Ishikawa (cell line): ENCODE data around the gene PTPN2.

Experiments used
- CEBPB ChIP-seq: IDR thresholded peaks from 2 replicates; pipeline ENCODE4 v1.6.1; 2012
- EGR1 ChIP-seq: IDR thresholded peaks from 2 replicates; pipeline ENCODE4 v1.6.1; 2012
- RAD21 ChIP-seq: IDR thresholded peaks from 2 replicates; pipeline ENCODE4 v1.6.1; 2012; ENCODE audit warnings: low read depth
- TAF1 ChIP-seq: IDR thresholded peaks from 2 replicates; pipeline ENCODE4 v1.6.1; 2012; ENCODE audit warnings: low read depth, mild to moderate bottlenecking
- TCF12 ChIP-seq: IDR thresholded peaks from 2 replicates; pipeline ENCODE4 v1.6.1; 2012; ENCODE audit warnings: low read depth
- YY1 ChIP-seq: IDR thresholded peaks from 2 replicates; pipeline ENCODE4 v1.6.1; 2012; ENCODE audit warnings: low read depth
- TF ChIP-seq, protein P1 (sequence below): IDR thresholded peaks from 2 replicates; pipeline ENCODE4 v1.6.1; 2012

DNA sequence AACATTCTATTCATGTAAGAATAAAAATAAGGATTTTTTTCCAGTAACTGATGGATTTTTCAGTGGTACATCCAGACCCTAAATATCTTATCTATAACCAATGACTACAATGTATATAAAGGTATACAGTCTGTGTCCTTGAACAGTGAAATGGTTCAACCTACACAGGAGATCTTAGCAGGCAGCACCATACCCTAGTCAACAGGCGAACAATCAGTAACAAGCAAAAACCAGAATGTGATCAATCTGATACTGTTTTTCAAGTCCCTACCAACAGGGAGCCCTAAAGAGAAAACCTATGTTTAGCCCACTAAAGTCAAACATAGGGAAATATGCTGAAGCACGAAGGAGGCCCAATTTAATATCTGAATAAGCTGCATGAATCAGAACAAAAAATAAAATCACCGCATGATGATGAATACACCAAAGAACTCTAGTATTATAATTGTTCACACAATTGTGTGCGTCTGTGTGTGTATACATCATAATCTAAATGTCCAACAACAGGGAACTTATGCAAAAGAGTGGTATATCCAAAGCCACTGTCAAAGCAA is 26.0 kb downstream of the PTPN2 start:
- no peak for TF ChIP-seq YY1
- TF ChIP-seq RAD21 = no peak
- TF ChIP-seq TAF1 = no peak
- no peak for TF ChIP-seq EGR1
- no peak for TF ChIP-seq CEBPB
- TF ChIP-seq, protein P1, sequence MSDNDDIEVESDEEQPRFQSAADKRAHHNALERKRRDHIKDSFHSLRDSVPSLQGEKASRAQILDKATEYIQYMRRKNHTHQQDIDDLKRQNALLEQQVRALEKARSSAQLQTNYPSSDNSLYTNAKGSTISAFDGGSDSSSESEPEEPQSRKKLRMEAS = no peak
- TF ChIP-seq TCF12 = no peak
